PC-3 (cell line): ENCODE measurements around the gene FLNB. TPM values are rescaled to one million over a fixed set of nuclear protein-coding genes. Genes with fewer than 3 reads are reported as not detected.

Experiments
- ATAC-seq: fragments of 200-7000 bp; cut with Tn5 transposase; 2 replicates; pipeline ENCODE4 v1.9.1; 2020; ENCODE audit warnings: mild to moderate bottlenecking, moderate library complexity
- BruUV-seq: library from RNA; stranded (reverse); fragments of 400-500 nt; replicated peaks from 2 replicates; lab custom pipeline; 2021; lab: Mats Ljungman, UMichigan
- CTCF ChIA-PET: fragments of 300-600 bp; sonication (Branson Sonifier 250); formaldehyde crosslinking; loops from one replicate; lab custom pipeline; 2022; ENCODE audit warnings: antibody characterized with exemption; lab: Charles Lee
- POLR2A ChIA-PET: fragments of 300-600 bp; sonication (Branson Sonifier 250); formaldehyde crosslinking; loops from one replicate; lab custom pipeline; 2022; ENCODE audit warnings: antibody characterized with exemption; ENCODE audit not compliant: unreplicated experiment; lab: Charles Lee
- DNase-seq: peaks from one replicate; pipeline ENCODE4 v3.0.0-alpha.2; 2015
- H2AFZ ChIP-seq: fragments of 300-600 bp; sonication (generic); 2 replicates; pipeline ENCODE4 v1.6.0; 2016; ENCODE audit warnings: antibody characterized with exemption, low read length
- H3F3A ChIP-seq: fragments of 300-600 bp; sonication (generic); one replicate; pipeline ENCODE4 v1.6.0; 2017; ENCODE audit warnings: antibody characterized with exemption, low read length, control low read depth, mild to moderate bottlenecking; ENCODE audit not compliant: unreplicated experiment
- H3K27ac ChIP-seq: fragments of 300-600 bp; sonication (generic); 2 replicates; pipeline ENCODE4 v1.5.1; 2016; ENCODE audit warnings: mild to moderate bottlenecking, low read length
- H3K27me3 ChIP-seq: fragments of 300-600 bp; sonication (generic); 2 replicates; pipeline ENCODE4 v1.6.1; 2016; ENCODE audit warnings: low read length, mixed read lengths
- H3K36me3 ChIP-seq: fragments of 300-600 bp; sonication (generic); 2 replicates; pipeline ENCODE4 v1.6.1; 2016; ENCODE audit warnings: low read depth, mixed run types, low read length, mixed read lengths
- H3K4me1 ChIP-seq: fragments of 300-600 bp; sonication (generic); 2 replicates; pipeline ENCODE4 v1.5.1; 2016; ENCODE audit warnings: low read length; ENCODE audit not compliant: insufficient read depth
- H3K4me2 ChIP-seq: fragments of 300-600 bp; sonication (generic); 2 replicates; pipeline ENCODE4 v1.6.0; 2016; ENCODE audit warnings: low read length
- H3K4me3 ChIP-seq: fragments of 300-600 bp; sonication (generic); 2 replicates; pipeline ENCODE4 v1.5.1; 2016; ENCODE audit warnings: mild to moderate bottlenecking, low read length, mixed read lengths
- H3K79me2 ChIP-seq: fragments of 300-600 bp; sonication (generic); 2 replicates; pipeline ENCODE4 v1.6.1; 2017; ENCODE audit warnings: low read length, mixed read lengths
- H3K9ac ChIP-seq: fragments of 300-600 bp; sonication (generic); 2 replicates; pipeline ENCODE4 v1.6.0; 2016; ENCODE audit warnings: mild to moderate bottlenecking, low read length
- H3K9me2 ChIP-seq: fragments of 300-600 bp; sonication (generic); replicated peaks from 2 replicates; pipeline ENCODE4 v1.6.1; 2016; ENCODE audit warnings: mixed run types, low read length, mixed read lengths
- H3K9me3 ChIP-seq: fragments of 300-600 bp; sonication (generic); 2 replicates; pipeline ENCODE4 v1.6.1; 2016; ENCODE audit warnings: low read length, mixed read lengths
- H4K20me1 ChIP-seq: fragments of 300-600 bp; sonication (generic); 2 replicates; pipeline ENCODE4 v1.6.1; 2016; ENCODE audit warnings: low read length, mixed read lengths
- CTCF ChIP-seq: fragments of 300-600 bp; sonication (generic); conservative IDR thresholded peaks from 2 replicates; pipeline ENCODE4 v1.5.1; 2017; ENCODE audit warnings: antibody characterized with exemption, low read depth, mild to moderate bottlenecking, low read length
- EZH2 ChIP-seq: fragments of 300-600 bp; sonication (generic); IDR thresholded peaks from one replicate; pipeline ENCODE4 v1.6.1; 2017; ENCODE audit warnings: antibody characterized with exemption, mild to moderate bottlenecking, low read length; ENCODE audit not compliant: unreplicated experiment
- EZH2phosphoT487 ChIP-seq: fragments of 300-600 bp; sonication (generic); IDR thresholded peaks from 2 replicates; pipeline ENCODE4 v1.6.1; 2018; ENCODE audit warnings: mild to moderate bottlenecking, antibody characterized with exemption, low read length, borderline replicate concordance
- intact Hi-C: fragments of 100-400 bp; cut with micrococcal nuclease; formaldehyde crosslinking; loops from 2 replicates; pipeline ENCODE4 v1.9.0; 2023
- total RNA-seq: library from RNA; depleted of rRNA; stranded (reverse); fragments of >200 nt; gene quantifications from 2 replicates; pipeline ENCODE4 v1.2.3, GENCODE V29; 2014

Gene FLNB
- total RNA-seq, 1 experiment from 2014 or later: 505 TPM

DNA sequence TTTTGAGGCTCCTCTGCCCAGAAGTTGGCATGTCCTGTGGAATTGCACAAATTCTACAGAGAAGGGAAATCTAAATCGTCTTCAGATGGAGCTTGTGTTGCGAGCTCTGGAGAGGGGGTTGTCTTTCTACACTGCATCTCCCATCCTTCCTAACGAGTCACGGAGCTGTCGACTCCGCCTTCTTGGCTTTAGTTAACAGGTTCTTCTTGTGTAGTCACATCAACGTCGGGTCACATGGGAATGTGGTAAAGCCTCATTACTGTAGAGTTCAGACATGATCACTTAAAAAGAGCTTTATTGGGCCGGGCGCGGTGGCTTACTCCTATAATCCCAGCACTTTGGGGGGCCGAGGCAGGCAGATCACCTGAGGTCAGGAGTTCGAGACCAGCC, 142.6 kb downstream of the FLNB start:
- Histone ChIP-seq H3K4me1 (no peaks in the 10 kb centered on the region), H3K27ac (no peak overlapping the region), H2AFZ (no peak overlapping the region), H3F3A (no peaks in the 10 kb centered on the region), H4K20me1 (no peaks in the 10 kb centered on the region), H3K4me3 (no peak overlapping the region), H3K9me2 (no peaks in the 10 kb centered on the region), H3K27me3 (no peaks in the 10 kb centered on the region), H3K36me3 (peaks cover 93% of the 10 kb centered on the region), H3K9ac (no peak overlapping the region), H3K79me2 (no peaks in the 10 kb centered on the region), H3K9me3 (no peaks in the 10 kb centered on the region), H3K4me2 (no peak overlapping the region)
- ATAC-seq: no peak
- ChIA-PET POLR2A (no interaction called here), CTCF (no interaction called here)
- no TSS peak for BruUV-seq
- DNase-seq: no peak
- intact Hi-C loops: no loop called here
- TF ChIP-seq EZH2phosphoT487: no peak
- no peak for TF ChIP-seq EZH2
- no peak for TF ChIP-seq CTCF

DNA sequence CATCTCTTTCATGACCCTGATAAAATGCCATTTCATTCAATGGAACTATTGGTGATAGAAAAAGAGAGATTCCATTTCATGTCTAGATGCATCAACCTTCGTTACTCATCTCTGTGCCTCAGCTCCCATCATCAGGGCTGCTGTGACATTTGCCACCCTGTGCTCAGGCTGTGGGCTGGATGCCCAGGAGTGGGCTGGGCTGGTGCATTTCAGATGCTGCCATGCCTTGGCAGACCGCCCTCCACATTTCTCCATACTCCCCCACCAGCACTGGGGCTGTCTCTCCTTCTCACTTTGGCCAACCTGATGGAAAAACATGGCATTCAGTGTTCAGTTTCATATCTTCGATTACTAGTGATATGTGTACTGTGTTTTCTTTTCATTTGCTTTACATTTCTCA, 143.4 kb downstream of the FLNB start:
- H3K36me3 ChIP-seq: peaks cover 92% of the 10 kb centered on the region
- H3K79me2 ChIP-seq: no peaks in the 10 kb centered on the region
- no peaks in the 10 kb centered on the region for H4K20me1 ChIP-seq
- no peak; the same call in 1 of the 2 replicates for ATAC-seq
- no peak overlapping the region for H3K4me3 ChIP-seq
- BruUV-seq: no TSS peak
- POLR2A ChIA-PET: no interaction called here
- H3K9ac ChIP-seq: no peak overlapping the region
- H2AFZ ChIP-seq: no peak overlapping the region
- H3K27ac ChIP-seq: no peak overlapping the region
- no peaks in the 10 kb centered on the region for H3K4me1 ChIP-seq
- DNase-seq: no peak
- TF ChIP-seq EZH2phosphoT487 (no peak), EZH2 (no peak), CTCF (no peak)
- H3K27me3 ChIP-seq: no peaks in the 10 kb centered on the region
- CTCF ChIA-PET: no interaction called here
- no peak overlapping the region for H3K4me2 ChIP-seq
- H3F3A ChIP-seq: no peaks in the 10 kb centered on the region
- no peaks in the 10 kb centered on the region for H3K9me2 ChIP-seq
- intact Hi-C loops: no loop called here
- H3K9me3 ChIP-seq: no peaks in the 10 kb centered on the region

DNA sequence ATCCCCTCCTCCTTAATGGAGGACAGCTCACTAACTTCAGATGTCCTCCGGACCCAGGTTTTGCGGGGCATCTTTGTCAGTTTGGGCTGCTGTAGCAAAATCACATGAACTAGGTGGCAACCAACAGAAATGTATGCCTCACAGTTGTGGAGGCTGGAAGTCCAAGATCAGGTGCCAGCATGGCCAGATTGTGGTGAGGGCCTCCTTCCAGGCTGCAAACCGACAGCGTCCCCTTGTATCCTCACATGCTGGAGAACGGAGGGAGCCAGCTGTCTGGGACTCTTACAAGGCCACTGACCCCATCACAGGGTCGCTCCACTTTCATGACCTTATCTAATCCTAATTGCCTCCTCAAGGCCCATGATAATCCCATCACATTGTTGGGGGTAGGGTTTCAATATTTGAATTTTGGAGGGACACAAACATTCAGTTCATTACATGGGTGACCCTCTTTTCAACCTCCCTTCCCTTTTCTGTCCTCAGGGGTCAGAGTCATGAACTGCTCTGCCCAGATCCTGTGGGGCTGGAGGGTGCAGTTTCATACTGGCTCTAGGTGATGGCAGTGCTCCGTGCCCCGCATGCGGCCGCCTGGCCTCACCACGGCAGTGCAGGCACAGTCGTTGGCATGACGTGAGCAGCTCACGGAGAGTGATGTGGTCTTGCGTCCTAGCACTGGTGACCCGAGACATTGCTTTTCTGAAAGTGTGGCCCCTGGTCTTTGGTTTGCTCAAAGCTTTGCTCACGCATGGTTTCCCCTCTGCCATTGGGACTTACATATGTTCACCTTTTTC, 144.2 kb downstream of the FLNB start:
- peaks cover 91% of the 10 kb centered on the region for H3K36me3 ChIP-seq
- CTCF ChIA-PET: no interaction called here

More for the DNA sequence above, 144.2 kb downstream of the FLNB start:
- no peak for ATAC-seq
- Histone ChIP-seq H3K9me2 (no peaks in the 10 kb centered on the region), H3K79me2 (no peaks in the 10 kb centered on the region), H3K27me3 (no peaks in the 10 kb centered on the region), H3K4me1 (no peaks in the 10 kb centered on the region), H3K4me3 (no peak overlapping the region), H3K27ac (no peak overlapping the region), H3F3A (peaks cover 5% of the 10 kb centered on the region), H3K4me2 (no peak overlapping the region), H3K9ac (no peak overlapping the region), H4K20me1 (no peaks in the 10 kb centered on the region), H2AFZ (no peak overlapping the region), H3K9me3 (no peaks in the 10 kb centered on the region)
- no peak for TF ChIP-seq EZH2phosphoT487
- DNase-seq: no peak
- intact Hi-C loops: no loop called here
- BruUV-seq: no TSS peak
- POLR2A ChIA-PET: no interaction called here
